GM12865 (cell line): ENCODE data around the gene AADACL3.
"Not testable (repeated sequence)": the region's sequence is repeated elsewhere in the genome, so short reads cannot be mapped to it uniquely, and the experiment has no call there.

Source experiments
- DNase-seq: peaks from one replicate; pipeline ENCODE4 v3.0.0; 2010; ENCODE audit warnings: low read depth
- H3K4me3 ChIP-seq: 2 replicates; pipeline ENCODE4 v1.5.1; 2011; ENCODE audit warnings: mild to moderate bottlenecking, low read depth, low read length, control low read depth
- TF ChIP-seq, protein P1 (sequence below): IDR thresholded peaks from 2 replicates; pipeline ENCODE4 v1.5.1; 2011; ENCODE audit warnings: low read length, control low read depth, low read depth, inconsistent platforms; ENCODE audit not compliant: insufficient read depth; ENCODE audit errors: missing control alignments

AADACL3 gene

DNA sequence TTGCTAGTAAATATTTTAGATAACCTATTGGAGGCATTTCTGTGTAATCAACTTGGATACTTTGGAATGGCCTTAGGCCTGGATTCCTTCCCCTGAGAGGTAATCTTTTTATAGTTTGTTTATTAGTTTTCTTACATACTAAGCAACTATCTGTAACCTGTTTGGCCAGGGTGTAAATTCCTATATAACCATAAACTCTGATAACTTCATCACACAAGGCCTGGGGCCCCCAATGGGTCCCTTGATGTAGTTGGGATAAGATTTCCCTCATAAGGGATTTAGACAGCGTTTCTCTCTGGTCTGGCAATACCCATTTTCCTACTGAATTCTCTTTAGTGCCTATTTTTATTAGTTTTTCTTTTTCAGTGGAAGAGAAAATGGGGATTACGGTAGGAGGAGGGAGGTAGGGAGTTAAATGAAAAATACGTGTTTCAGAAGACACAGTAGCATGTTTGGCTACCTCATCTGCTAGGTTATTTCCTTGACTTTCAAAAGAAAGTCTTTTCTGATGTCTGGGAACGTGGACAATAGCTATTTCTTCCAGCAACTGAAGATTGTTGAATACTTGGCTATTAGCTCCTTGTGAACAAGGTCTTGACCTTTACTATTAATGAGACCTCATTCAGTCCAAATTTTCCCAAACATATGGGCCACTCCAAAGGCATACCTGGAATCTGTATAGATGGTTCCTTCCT is 7.4 kb upstream of the AADACL3 start:
- H3K4me3 ChIP-seq = no peak overlapping the region
- TF ChIP-seq, protein P1, sequence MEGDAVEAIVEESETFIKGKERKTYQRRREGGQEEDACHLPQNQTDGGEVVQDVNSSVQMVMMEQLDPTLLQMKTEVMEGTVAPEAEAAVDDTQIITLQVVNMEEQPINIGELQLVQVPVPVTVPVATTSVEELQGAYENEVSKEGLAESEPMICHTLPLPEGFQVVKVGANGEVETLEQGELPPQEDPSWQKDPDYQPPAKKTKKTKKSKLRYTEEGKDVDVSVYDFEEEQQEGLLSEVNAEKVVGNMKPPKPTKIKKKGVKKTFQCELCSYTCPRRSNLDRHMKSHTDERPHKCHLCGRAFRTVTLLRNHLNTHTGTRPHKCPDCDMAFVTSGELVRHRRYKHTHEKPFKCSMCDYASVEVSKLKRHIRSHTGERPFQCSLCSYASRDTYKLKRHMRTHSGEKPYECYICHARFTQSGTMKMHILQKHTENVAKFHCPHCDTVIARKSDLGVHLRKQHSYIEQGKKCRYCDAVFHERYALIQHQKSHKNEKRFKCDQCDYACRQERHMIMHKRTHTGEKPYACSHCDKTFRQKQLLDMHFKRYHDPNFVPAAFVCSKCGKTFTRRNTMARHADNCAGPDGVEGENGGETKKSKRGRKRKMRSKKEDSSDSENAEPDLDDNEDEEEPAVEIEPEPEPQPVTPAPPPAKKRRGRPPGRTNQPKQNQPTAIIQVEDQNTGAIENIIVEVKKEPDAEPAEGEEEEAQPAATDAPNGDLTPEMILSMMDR = no peak
- DNase-seq = no peak

GRCh38 chr1:12709091-12709491 is 6.8 kb upstream of the AADACL3 start:
- DNase-seq = no peak
- no peak overlapping the region for H3K4me3 ChIP-seq
- TF ChIP-seq, protein P1 = no peak

- TF ChIP-seq, protein P1 = no peak
- DNase-seq = no peak
- H3K4me3 ChIP-seq = no peak overlapping the region
These were observed 6.2 kb upstream of the AADACL3 start for GRCh38 chr1:12709696-12710095.

DNA sequence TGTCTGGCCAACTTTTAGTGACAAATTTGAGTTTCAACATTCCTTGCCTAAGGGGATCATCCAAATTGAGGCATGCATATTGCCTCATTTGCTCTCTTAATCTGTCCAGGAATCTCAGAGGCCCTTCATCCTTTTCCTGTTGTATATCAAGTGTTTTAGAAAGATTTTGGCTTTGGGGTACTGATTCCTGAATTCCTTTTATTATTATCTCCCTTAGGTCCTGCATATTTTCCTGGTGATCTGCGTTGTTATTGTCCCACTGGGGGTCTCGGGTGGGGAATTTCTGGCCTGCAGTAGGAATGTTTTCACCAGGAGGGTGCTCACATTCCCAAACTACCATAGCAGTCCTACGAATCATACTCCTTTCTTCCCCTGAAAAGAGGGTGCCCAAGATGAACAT is 4.4 kb upstream of the AADACL3 start:
- TF ChIP-seq, protein P1 = no peak
- no peak overlapping the region for H3K4me3 ChIP-seq
- no peak for DNase-seq

GRCh38 chr1:12712076-12712475 is 3.8 kb upstream of the AADACL3 start:
- no peak for DNase-seq
- TF ChIP-seq, protein P1 = no peak
- no peak overlapping the region for H3K4me3 ChIP-seq

DNA sequence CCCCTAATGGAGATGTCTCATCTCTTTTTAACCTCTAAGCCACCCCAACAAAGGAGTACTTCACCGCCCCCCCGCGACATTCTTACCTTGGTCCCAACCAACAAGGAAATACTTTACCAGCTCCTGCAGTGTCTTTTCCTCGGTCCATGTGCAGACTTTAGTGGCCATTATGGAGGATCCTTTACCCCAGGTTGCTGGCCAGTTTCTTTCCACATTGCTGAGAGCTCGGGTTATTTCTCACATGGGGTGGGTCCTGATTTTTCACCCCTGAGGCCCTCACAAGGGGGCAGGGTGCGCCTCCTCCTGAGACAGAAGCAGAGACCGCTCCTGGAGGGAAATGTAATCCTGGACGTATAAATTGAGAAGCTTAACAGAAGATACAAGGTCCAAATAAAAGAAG is 3.0 kb upstream of the AADACL3 start:
- DNase-seq = no peak
- H3K4me3 ChIP-seq = no peak overlapping the region
- TF ChIP-seq, protein P1 = no peak

- not testable (repeated sequence) for DNase-seq, H3K4me3 ChIP-seq
These were observed 2.3 kb upstream of the AADACL3 start for GRCh38 chr1:12713651-12714050.
